ENCODE results near the gene LINGO1. TPM values are rescaled to one million over a fixed set of nuclear protein-coding genes. Genes with fewer than 3 reads are reported as not detected.
A peak's percentile ranks its signal among the peaks of the same experiment; 100 is the strongest.

The LINGO1 gene
- total RNA-seq, 1 donor from 2014 or later, result 5.3 TPM

GRCh38 chr15:77566092-77566491 lies 66.6 kb downstream of the LINGO1 start:
- intact Hi-C loops (cut with DNase I), result no loop called here
- DNase-seq (ENCODE audit: low spot score) (no peak), ATAC-seq (no peak)

- ATAC-seq, result no peak
- intact Hi-C loops (cut with DNase I), result no loop called here
- DNase-seq (ENCODE audit: low spot score), result no peak
Observed at GRCh38 chr15:77565378-77565915, 67.3 kb downstream of the LINGO1 start.

- no peak for ATAC-seq
- intact Hi-C loops (cut with DNase I), result no loop called here
- DNase-seq (ENCODE audit: low spot score), result no peak
Observed at GRCh38 chr15:77564938-77565337, 67.8 kb downstream of the LINGO1 start.

- no peak for ATAC-seq
- no peak for DNase-seq (ENCODE audit: low spot score)
- intact Hi-C loops (cut with DNase I), result no loop called here
Observed at GRCh38 chr15:77564341-77564740, 68.4 kb downstream of the LINGO1 start.

DNA sequence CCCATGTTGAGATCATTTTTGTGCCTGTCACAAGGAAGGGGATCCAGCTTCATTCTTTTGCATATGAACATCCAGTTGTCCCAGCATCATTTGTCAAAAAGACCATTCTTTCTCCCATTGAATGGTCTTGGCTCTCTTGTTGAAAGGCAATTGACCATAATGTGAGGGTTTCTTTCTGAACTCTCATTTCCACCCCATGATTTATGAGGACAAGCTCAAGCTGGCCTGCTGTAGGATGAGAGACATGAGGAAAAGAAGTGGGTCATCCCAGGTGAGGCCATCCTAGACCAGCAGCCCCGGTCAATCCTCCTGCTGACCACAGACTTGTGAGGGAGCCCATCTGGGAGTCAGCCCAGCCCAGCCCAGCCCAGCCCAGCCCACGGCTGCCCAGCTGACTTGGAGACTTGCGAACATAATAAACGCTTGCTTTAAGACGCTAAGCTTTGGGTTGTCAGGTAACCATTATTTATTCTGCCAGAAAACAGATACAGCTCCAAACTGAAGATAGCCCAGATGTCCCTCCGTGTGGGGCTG lies 69.0 kb downstream of the LINGO1 start:
- no peak for DNase-seq (ENCODE audit: low spot score)
- intact Hi-C loops (cut with DNase I), result no loop called here
- peak; percentile 42 for ATAC-seq

Other genes starting within 250 kb of the LINGO1 start
- 154 TPM for gene PEAK1, start 212.8 kb downstream of the LINGO1 start, total RNA-seq
- gene HMG20A, start 212.0 kb downstream of the LINGO1 start, total RNA-seq, result 52.5 TPM

All from sciatic nerve (tissue), 2 donors.